Measurements from ENCODE around the gene NDFIP2. TPM values are rescaled to one million over a fixed set of nuclear protein-coding genes. Genes with fewer than 3 reads are reported as not detected.

The NDFIP2 gene
- total and polyA plus RNA-seq, 5 experiments from 2014 or later = 0.57 to 3.1 (median 1.9) TPM

- Mint-ChIP-seq H3K4me1 (peaks cover 12 to 44% (median 42%) of the 10 kb centered on the region in 4 donors), H3K4me3 (no peak overlapping the region), H3K27ac (no peak overlapping the region), H3K27me3 (peaks cover 0 to 8% (median 0%) of the 10 kb centered on the region in 5 donors), H3K9me3 (no peaks in the 10 kb centered on the region), H3K36me3 (no peaks in the 10 kb centered on the region)
- DNase-seq (no peak), ATAC-seq (no peak)
- POLR2A ChIA-PET = no interaction called here
Measured at GRCh38 chr13:79450110-79450509, 30.8 kb upstream of the NDFIP2 start.

DNA sequence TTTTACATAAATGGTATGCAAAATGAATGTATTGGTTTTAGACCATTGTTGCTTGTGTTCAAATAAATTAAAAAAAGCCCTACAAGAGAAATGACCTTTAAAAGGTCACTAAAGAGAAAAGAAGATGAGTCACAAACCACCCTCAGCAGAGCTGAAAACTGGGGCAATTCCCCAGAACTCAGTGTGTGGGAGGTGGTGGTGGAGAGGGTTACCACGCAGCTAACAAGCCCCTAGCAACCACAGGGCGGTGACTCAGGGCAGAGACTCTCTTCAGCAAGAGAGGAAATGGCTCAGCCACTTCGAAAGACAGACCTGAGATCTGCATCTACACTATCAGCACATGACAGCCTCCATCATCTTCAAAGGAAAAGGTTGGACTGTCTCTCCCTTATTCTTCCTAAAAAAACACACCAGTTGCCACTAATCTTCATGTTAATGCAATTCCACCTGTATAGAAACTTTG lies 29.4 kb upstream of the NDFIP2 start:
- POLR2A ChIA-PET = no interaction called here
- H3K27me3 Mint-ChIP-seq = peaks cover 0 to 8% (median 2%) of the 10 kb centered on the region in 5 donors

DNA sequence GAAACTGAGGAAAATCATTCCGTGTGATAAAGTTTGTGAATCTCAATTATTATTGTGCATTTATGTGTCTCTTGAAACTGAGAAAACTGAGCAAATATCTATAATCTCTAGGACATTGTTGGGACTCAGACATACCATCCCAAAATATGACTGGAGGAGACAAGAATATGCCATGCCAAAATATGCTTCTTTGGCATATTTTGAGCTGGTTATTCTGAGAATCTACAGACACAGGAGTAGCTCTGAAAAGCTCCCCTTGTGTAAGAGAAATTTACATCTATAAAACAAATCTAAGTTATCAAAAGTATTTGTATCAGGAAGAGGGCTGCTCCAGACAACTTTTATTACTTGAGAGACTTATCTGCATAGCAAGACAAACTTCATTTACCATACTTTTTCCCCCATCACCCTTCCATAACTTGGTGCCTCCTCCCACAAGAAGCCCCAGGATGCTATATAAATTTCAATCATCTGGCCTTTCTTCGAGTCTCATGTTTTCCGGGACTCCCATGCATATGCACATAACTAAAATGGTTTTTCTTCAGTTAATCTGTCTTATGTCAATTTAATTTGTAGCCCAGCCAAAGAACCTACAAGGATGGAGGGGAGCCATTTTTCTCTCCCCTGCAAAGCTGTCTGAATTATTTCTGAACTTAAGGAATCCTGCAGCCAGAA lies 28.6 kb upstream of the NDFIP2 start:
- ATAC-seq = no peak
- peaks cover 11 to 36% (median 32%) of the 10 kb centered on the region in 4 donors for H3K4me1 Mint-ChIP-seq
- no peak for DNase-seq
- H3K4me3 Mint-ChIP-seq = peak overlapping the region in 1 of 10 donors; percentile 63
- peaks cover 0 to 8% (median 2%) of the 10 kb centered on the region in 5 donors for H3K27me3 Mint-ChIP-seq
- H3K27ac Mint-ChIP-seq = peak overlapping the region in 3 of 10 donors; percentile 75 to 94 (median 87)
- H3K36me3 Mint-ChIP-seq = no peaks in the 10 kb centered on the region
- H3K9me3 Mint-ChIP-seq = no peaks in the 10 kb centered on the region
- POLR2A ChIA-PET = no interaction called here

More for the DNA sequence above, 29.4 kb upstream of the NDFIP2 start:
- Mint-ChIP-seq H3K27ac (peak overlapping the region in 9 of 10 donors; percentile 7 to 94 (median 75)), H3K36me3 (no peaks in the 10 kb centered on the region), H3K9me3 (no peaks in the 10 kb centered on the region), H3K4me3 (peak overlapping the region in 7 of 10 donors; percentile 2 to 63 (median 27)), H3K4me1 (peaks cover 11 to 38% (median 35%) of the 10 kb centered on the region in 4 donors)
- ATAC-seq (peak; percentile 99), DNase-seq (peak; percentile 37 to 88 (median 69))

DNA sequence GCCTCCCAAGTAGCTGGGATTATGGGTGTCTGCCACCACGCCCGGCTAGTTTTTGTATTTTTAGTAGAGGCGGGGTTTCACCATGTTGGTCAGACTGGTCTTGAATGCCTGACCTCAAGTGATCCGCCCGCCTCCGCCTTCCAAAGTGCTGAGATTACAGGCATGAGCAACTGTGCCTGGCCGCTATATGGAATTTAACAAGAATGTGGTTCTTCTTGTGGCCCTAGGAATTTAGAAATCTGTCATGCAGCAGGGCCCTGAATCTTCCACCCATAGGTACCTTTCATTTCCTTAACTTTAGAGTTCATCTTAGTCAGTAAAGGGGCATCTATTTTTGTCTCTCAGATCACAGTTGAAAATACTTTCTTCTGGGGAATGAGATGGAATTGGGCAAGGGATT lies 25.6 kb upstream of the NDFIP2 start:
- peaks cover 6 to 19% (median 14%) of the 10 kb centered on the region in 4 donors for H3K4me1 Mint-ChIP-seq
- ATAC-seq = no peak

DNA sequence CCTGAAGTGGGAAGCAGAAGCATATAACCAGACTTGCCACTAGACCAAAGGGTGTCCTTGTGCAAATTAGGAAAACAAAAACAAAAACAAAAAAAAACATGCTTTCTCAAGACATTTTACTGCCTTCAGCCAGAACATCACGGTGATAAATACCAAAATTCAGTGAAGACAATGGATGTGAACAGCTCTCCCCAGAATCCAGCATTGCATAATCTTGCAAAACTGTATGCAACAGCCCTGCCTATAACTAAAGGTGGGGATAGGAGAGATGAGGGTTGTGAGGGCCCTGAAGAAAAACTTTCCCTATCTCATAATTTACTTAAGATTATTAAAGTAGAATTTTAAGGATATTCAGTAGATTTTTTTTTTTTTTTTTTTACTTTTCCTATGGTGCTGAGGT lies 24.9 kb upstream of the NDFIP2 start:
- H3K9me3 Mint-ChIP-seq = no peaks in the 10 kb centered on the region
- DNase-seq = no peak
- no peaks in the 10 kb centered on the region for H3K36me3 Mint-ChIP-seq
- peaks cover 0 to 16% (median 3%) of the 10 kb centered on the region in 5 donors for H3K27me3 Mint-ChIP-seq
- peaks cover 6 to 19% (median 14%) of the 10 kb centered on the region in 4 donors for H3K4me1 Mint-ChIP-seq
- POLR2A ChIA-PET = interaction anchor here (0.6 kb wide), 1 partner anchor 77 kb away, joined by 3 read pairs; no protein-coding TSS in a partner anchor
- no peak overlapping the region for H3K4me3 Mint-ChIP-seq
- H3K27ac Mint-ChIP-seq = no peak overlapping the region
- no peak for ATAC-seq

More for the DNA sequence above, 25.6 kb upstream of the NDFIP2 start:
- Mint-ChIP-seq H3K36me3 (no peaks in the 10 kb centered on the region), H3K9me3 (no peaks in the 10 kb centered on the region), H3K27me3 (peaks cover 0 to 16% (median 3%) of the 10 kb centered on the region in 5 donors), H3K4me3 (no peak overlapping the region), H3K27ac (no peak overlapping the region)
- DNase-seq = no peak
- POLR2A ChIA-PET = no interaction called here

DNA sequence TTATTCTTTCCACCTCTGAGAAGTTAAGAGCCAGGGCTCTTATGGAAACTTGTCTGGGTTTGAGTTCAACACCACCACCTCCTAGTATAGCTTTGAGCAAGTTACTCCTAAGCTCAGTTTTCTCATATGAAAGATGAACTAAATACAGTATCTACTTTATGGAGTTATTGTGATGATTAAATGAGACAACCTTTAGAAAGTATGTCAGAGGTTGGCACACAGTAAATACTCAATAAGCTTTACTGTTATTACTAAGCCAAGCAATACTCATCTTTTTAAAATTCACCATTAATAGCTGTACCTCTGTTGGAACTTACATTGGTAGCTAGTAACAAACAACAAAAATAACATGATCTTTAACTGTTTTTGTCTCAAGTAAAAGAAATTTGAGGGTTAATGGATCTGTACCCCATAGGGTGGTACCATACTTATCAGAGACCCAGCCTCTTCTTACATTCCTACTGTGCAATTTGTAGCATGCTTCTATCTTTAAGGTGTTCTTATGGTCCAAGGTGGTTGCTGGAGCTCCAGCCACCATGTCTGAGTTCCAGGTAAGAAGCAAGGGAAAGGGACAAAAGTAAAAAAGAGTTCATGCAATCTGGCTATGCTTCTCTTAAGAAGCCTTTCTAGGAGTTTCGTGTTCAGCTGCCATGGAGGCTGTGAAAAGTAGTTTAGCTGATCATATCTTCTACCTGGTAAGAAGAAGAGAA lies 24.1 kb upstream of the NDFIP2 start:
- H3K27me3 Mint-ChIP-seq = peaks cover 1 to 16% (median 3%) of the 10 kb centered on the region in 5 donors
- DNase-seq (no peak), ATAC-seq (no peak)
- no peak overlapping the region for H3K4me3 Mint-ChIP-seq
- H3K27ac Mint-ChIP-seq = no peak overlapping the region
- peaks cover 4 to 11% (median 6%) of the 10 kb centered on the region in 4 donors for H3K4me1 Mint-ChIP-seq
- no peaks in the 10 kb centered on the region for H3K36me3 Mint-ChIP-seq
- H3K9me3 Mint-ChIP-seq = no peaks in the 10 kb centered on the region
- POLR2A ChIA-PET = no interaction called here

DNA sequence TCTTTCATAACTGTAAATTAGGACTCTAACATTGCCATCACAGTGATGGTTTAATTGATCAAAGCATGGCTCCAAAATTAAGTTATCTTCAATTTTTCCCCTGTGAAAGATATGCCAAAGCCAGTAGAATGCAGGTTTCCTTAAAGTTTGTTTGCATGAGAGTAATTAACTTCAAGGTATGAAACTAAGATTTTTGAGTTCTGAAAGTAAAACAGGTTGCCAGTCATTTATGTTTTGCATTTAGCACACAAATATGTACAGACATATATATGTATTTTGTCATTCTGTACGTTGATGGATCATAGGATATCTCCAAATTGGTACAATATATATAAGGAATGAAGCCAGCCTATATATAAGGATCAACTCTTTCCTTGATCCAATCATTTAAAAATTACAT lies 23.6 kb upstream of the NDFIP2 start:
- no peaks in the 10 kb centered on the region for H3K9me3 Mint-ChIP-seq
- peaks cover 1 to 16% (median 3%) of the 10 kb centered on the region in 5 donors for H3K27me3 Mint-ChIP-seq
- H3K4me1 Mint-ChIP-seq = peaks cover 3 to 5% (median 3%) of the 10 kb centered on the region in 4 donors
- no peak overlapping the region for H3K4me3 Mint-ChIP-seq
- no peak for ATAC-seq
- POLR2A ChIA-PET = no interaction called here
- H3K27ac Mint-ChIP-seq = no peak overlapping the region
- H3K36me3 Mint-ChIP-seq = no peaks in the 10 kb centered on the region
- DNase-seq = no peak

- H3K36me3 Mint-ChIP-seq = no peaks in the 10 kb centered on the region
- peaks cover 1 to 16% (median 3%) of the 10 kb centered on the region in 5 donors for H3K27me3 Mint-ChIP-seq
- POLR2A ChIA-PET = no interaction called here
- H3K9me3 Mint-ChIP-seq = no peaks in the 10 kb centered on the region
- ATAC-seq (no peak), DNase-seq (no peak)
- H3K27ac Mint-ChIP-seq = no peak overlapping the region
- H3K4me3 Mint-ChIP-seq = no peak overlapping the region
- peaks cover 0 to 3% (median under 1%) of the 10 kb centered on the region in 4 donors for H3K4me1 Mint-ChIP-seq
Measured at GRCh38 chr13:79457948-79458347, 23.0 kb upstream of the NDFIP2 start.

- Mint-ChIP-seq H3K27me3 (peaks cover 1 to 14% (median 3%) of the 10 kb centered on the region in 5 donors), H3K36me3 (no peaks in the 10 kb centered on the region), H3K4me3 (no peak overlapping the region), H3K4me1 (peaks cover 0 to 3% (median under 1%) of the 10 kb centered on the region in 4 donors), H3K9me3 (no peaks in the 10 kb centered on the region), H3K27ac (no peak overlapping the region)
- ATAC-seq = no peak
- POLR2A ChIA-PET = no interaction called here
- DNase-seq = no peak
Measured at GRCh38 chr13:79458436-79458835, 22.5 kb upstream of the NDFIP2 start.

DNA sequence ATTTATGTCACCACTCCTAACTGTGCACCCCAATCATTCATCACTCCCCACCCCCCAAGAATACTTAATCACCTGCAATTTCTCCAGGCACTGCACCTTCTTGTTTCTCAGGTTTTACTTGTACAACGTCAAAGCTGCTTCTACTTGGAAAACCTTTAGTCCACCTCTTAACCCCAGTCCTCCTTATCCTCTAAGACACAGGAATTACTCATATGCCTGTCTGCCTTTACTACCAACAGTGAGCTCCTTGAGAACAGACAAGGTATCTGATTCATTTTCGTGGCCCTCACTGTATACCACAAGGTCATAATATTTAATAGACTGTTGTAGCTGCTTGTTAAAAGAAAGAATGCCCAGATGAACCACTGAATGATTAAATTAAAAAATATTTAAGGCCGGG lies 21.0 kb upstream of the NDFIP2 start:
- POLR2A ChIA-PET = no interaction called here
- Mint-ChIP-seq H3K4me1 (peaks cover 0 to 3% (median under 1%) of the 10 kb centered on the region in 4 donors), H3K27me3 (peaks cover 1 to 8% (median 3%) of the 10 kb centered on the region in 5 donors), H3K27ac (no peak overlapping the region), H3K36me3 (no peaks in the 10 kb centered on the region), H3K4me3 (no peak overlapping the region), H3K9me3 (no peaks in the 10 kb centered on the region)
- ATAC-seq (no peak), DNase-seq (no peak)

DNA sequence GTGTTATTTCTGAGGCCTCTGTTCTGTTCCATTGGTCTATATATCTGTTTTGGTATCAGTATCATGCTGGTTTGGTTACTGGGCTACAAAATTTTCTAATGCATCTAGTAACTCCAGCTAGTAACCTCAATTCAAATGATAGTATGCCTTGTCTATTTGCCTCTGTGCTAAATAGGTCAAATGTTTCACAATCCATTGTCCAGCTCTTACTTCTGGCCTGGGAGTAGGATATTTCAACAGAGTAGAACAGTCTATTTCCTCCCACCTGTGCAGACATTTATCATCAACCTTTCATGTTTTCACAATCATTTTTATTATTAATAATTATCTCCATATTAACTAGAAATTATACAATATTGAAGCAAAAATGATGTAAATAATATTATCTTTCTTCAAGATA lies 18.1 kb upstream of the NDFIP2 start:
- no peaks in the 10 kb centered on the region for H3K36me3 Mint-ChIP-seq
- H3K9me3 Mint-ChIP-seq = no peaks in the 10 kb centered on the region
- H3K27me3 Mint-ChIP-seq = peaks cover 0 to 8% (median 1%) of the 10 kb centered on the region in 5 donors
- POLR2A ChIA-PET = no interaction called here
- no peak overlapping the region for H3K4me3 Mint-ChIP-seq
- ATAC-seq (no peak), DNase-seq (no peak)
- peaks cover 0 to 3% (median under 1%) of the 10 kb centered on the region in 4 donors for H3K4me1 Mint-ChIP-seq
- no peak overlapping the region for H3K27ac Mint-ChIP-seq

DNA sequence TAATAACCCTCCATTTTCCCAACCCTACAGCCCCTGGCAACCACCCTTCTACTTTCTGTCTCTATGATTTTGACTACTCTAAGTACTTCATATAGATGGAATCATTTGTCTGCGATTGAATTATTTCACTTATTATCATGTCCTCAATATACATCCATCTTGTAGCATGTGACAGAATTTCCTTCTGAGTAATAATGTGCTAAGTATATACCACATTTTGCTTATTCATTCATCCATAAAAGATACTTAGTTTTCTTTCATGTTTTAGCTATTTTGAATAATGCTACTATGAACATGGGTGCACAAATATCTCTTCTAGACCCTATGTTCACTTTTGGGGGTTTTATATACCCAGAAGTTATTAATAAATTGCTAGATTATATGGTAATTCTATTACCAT lies 17.4 kb upstream of the NDFIP2 start:
- Mint-ChIP-seq H3K36me3 (no peaks in the 10 kb centered on the region), H3K4me3 (no peak overlapping the region), H3K4me1 (peaks cover 0 to 3% (median 0%) of the 10 kb centered on the region in 4 donors), H3K27ac (no peak overlapping the region), H3K9me3 (no peaks in the 10 kb centered on the region), H3K27me3 (peaks cover 0 to 8% (median 1%) of the 10 kb centered on the region in 5 donors)
- DNase-seq = no peak
- POLR2A ChIA-PET = no interaction called here
- ATAC-seq = no peak

DNA sequence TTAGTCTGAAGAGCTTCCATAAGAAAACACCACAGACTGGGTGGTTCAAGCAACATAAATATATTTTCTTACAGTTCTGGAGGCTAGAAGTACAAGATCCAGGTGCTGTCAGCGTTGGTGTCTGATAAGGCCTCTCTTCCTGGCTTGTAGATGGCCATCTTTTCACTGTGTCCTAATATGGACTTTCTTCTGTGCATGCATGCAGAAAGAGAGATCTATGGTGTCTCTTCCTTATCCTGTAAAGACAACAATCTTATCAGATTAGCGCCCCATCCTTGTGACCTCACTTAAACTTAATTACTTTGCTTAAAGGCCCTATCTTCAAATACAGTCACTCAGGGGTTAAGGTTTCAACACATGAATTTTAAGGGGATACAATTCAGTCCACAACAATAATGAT lies 14.1 kb upstream of the NDFIP2 start:
- Mint-ChIP-seq H3K27ac (no peak overlapping the region), H3K27me3 (no peaks in the 10 kb centered on the region), H3K4me1 (no peaks in the 10 kb centered on the region), H3K36me3 (no peaks in the 10 kb centered on the region), H3K9me3 (no peaks in the 10 kb centered on the region), H3K4me3 (no peak overlapping the region)
- DNase-seq (no peak), ATAC-seq (no peak)
- POLR2A ChIA-PET = no interaction called here

Measured in naive thymus-derived CD8-positive, alpha-beta T cell (primary cell).